Cardiac septum (tissue), 1 donor: ENCODE results near the gene CT47C1. TPM values are rescaled to one million over a fixed set of nuclear protein-coding genes. Genes with fewer than 3 reads are reported as not detected.

Source experiments
- DNase-seq: peaks from one replicate; pipeline ENCODE4 v3.0.0-alpha.2; 2020; ENCODE audit warnings: low spot score
- intact Hi-C: fragments of 100-400 bp; cut with DNase I; formaldehyde crosslinking; loops from one replicate; pipeline ENCODE4 v1.14.0; 2022
- total RNA-seq: library from RNA; stranded (reverse); fragmentation: NEBNext Ultra II Directional; extraction: Animal tissue kit (Norgen Biotek cat#: 25700); gene quantifications from one replicate; pipeline ENCODE4 v1.2.1, GENCODE V29; 2021
- donor health status: DM: no; HTN: no; CAD: no.

Gene CT47C1
- total RNA-seq, 1 donor from 2014 or later, result not detected

DNA sequence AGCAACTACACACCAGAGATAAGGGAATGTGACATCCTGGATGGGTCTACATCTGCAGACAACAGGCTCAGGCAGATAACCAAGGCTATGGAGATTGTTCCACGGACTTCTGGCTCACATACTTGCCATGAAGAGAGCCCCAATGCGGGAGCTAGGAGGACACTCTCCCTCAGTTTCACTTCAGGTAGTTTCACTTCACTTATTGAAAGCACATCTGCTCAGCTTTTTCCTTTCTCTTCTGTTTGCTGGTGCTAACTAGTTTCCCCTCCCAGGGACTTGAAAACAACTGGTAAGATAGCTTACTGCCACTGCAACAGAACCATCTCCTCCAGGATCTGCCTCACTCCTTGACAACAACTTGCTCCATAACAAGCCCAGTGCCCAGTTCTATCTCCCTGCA lies 1.4 kb upstream of the CT47C1 start:
- intact Hi-C loops, result no loop called here
- DNase-seq, result no peak

GRCh38 chrX:119073200-119073905 lies 560 bp downstream of the CT47C1 start:
- no peak for DNase-seq
- intact Hi-C loops, result no loop called here

DNA sequence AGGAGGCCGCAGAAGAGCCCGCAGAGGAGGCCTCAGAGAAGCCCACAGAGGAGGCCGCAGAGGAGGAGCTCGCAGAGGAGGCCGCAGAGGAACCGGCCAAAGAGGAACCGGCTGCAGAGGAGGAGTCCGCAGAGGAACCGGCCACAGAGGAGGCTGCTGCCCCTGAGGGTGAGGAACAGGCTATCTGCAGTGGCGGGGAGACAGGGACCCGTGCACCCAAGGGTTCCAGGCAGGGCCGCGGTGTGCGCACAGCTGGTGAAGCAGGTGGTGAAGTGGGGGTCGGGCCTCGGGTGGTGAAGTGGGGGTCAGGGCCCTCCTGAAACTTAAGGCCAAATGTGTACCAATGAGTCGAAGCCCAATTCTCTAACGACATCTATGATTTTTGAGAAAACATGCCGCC lies 1.1 kb downstream of the CT47C1 start:
- no peak for DNase-seq
- intact Hi-C loops, result no loop called here

DNA sequence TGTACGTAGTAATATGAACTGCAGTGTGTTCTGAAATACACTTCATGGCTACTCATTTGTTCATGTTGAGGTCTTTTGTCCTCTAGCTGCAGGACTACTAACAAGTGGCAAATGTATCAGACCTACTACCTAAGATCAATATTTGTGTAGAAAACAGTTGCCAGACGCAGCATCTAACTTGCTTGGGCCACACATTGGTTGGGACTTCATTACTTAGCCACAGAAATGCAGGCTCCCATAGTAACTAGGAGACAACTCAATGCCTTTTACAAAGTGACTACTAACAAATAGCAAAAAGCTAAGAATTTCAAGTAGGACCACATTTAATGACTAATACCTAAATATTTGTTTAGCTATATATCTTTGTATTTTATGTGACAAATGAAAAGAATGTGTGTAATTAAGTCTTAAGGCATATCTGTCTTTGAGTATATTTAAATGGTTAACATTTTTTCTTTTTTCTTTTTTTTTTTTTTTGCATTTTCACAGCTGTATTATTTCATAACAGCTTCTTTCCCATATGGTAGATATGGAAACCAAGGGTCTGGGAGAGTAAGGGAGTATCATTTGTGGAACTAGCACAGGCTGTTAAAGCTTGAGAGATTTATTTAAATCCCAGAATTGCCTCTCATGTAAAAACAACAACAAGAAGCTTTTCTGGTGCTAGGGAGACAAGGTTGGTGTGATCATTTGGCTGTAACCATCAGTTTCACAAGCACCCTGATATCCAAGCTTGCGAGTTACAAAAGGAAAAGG lies 2.7 kb downstream of the CT47C1 start:
- intact Hi-C loops, result no loop called here
- no peak for DNase-seq

GRCh38 chrX:119082278-119082677 lies 9.5 kb downstream of the CT47C1 start:
- intact Hi-C loops, result no loop called here
- DNase-seq, result no peak

- intact Hi-C loops, result no loop called here
- DNase-seq, result no peak
Measured at GRCh38 chrX:119084766-119085165, 12.0 kb downstream of the CT47C1 start.

DNA sequence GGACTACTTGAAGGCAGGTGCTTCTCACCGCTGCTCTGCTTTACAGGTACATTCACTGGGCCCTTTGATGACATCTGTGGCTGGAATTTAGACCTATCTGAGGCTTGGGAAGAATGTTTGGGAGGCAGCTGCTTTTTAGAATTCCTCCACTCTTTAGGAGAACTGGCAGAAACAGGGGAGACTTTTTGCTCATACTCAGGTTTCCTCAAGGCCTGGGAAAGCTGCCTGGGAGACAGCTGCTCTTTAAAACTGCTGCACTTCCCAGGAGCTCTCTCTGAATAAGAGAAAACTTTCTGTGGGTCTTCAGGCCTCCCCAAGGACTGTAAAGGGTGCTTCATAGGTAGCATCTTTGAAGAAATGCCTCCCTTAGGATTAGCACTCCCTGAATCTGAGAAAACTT lies 14.3 kb downstream of the CT47C1 start:
- intact Hi-C loops, result no loop called here
- no peak for DNase-seq

DNA sequence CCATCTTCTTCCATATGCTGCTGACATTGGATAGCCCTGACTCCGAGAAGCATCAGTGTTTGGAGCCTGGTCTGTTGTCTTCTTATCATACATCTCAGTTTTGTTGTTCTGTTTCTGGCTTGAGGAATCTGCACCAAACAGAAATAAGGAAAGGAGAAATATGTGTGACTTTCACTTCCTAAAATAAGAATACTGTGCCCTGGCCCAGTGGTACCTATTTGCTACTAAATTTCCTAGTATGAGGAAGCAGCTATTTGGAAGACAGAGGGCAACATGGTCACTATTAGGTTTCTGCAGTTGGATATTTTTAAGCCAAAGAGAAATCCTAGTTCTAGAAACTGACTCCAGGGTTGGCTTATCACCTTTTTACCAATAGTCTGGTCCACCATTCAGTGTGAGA lies 16.8 kb downstream of the CT47C1 start:
- no peak for DNase-seq
- intact Hi-C loops, result no loop called here

GRCh38 chrX:119090627-119091026 lies 17.8 kb downstream of the CT47C1 start:
- intact Hi-C loops, result no loop called here
- DNase-seq, result no peak

GRCh38 chrX:119093991-119094735 lies 21.4 kb downstream of the CT47C1 start:
- intact Hi-C loops, result no loop called here
- no peak for DNase-seq

DNA sequence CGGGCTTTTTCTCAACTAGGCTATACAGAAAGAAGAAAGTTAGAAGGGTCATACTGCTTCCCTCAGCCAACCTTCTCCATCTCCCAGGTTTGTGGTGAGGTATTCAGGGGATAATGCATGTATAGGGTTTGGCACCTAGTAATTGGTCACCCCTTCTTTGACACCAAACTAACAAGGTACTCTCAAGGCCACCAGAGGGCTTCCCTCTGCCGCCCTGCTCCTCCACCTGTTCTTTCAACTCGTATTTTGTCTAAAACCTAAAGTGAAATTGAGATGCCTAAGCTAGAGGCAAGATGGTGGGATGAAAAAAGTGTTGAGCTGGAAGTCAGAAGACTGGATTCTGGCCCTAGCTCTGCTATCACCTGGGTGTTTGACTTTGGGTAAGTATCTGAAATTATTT lies 22.0 kb downstream of the CT47C1 start:
- DNase-seq, result no peak
- intact Hi-C loops, result no loop called here

GRCh38 chrX:119095936-119096335 lies 23.1 kb downstream of the CT47C1 start:
- intact Hi-C loops, result no loop called here
- no peak for DNase-seq

GRCh38 chrX:119101168-119101567 lies 28.4 kb downstream of the CT47C1 start:
- intact Hi-C loops, result no loop called here
- DNase-seq, result no peak

- intact Hi-C loops, result no loop called here
- no peak for DNase-seq
Measured at GRCh38 chrX:119105826-119106225, 33.0 kb downstream of the CT47C1 start.

DNA sequence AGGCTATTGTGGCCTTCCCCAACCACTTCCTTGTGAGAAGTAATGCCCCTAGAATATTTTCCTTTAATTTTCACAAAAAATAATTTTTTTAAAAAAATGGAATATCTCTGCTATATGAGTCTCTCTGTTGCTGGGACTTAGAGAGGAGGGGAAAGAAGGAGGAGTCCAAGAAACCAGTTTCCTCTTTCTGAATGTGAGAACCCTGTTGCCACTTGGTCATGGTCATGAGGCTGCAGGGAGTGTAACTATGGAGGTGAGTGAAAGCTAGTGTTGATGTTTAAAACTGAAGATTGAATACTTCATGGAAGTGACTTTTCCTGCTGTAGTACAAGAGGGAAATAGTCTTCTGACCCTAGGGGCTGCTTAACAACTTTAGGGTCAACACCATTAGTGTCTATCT lies 34.4 kb downstream of the CT47C1 start:
- intact Hi-C loops, result no loop called here
- DNase-seq, result no peak

GRCh38 chrX:119118780-119119395 lies 46.1 kb downstream of the CT47C1 start:
- intact Hi-C loops, result loop anchor here (5.0 kb wide), 1 partner anchor 98 kb away; no protein-coding TSS in a partner anchor
- DNase-seq, result no peak

DNA sequence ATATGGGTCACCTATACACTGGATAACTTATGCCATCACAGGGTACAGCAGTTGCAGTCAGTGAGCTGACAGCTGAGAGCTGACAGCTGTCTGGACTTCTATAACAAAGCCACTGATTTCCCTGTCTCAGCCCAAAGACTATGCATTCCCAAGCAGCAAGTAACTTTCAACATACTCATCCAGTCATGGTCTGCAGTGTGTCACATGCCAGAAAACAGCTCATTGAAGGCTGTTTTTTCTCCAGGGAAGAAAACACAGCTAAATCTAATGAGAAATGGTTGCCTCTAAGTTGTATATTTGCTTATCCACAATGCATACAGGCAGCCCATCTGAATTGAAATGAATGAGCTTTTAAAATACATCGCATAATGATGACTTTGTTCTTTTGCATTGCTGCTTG lies 48.5 kb downstream of the CT47C1 start:
- DNase-seq, result no peak
- intact Hi-C loops, result no loop called here
